BJ (cell line): ENCODE data around the gene UNC13D. TPM values are rescaled to one million over a fixed set of nuclear protein-coding genes. Genes with fewer than 3 reads are reported as not detected.
"Not testable (repeated sequence)": the region's sequence is repeated elsewhere in the genome, so short reads cannot be mapped to it uniquely, and the experiment has no call there.

Source experiments
- CTCF ChIA-PET: fragments of 350-600 bp; formaldehyde crosslinking; extraction: SDS; loops from one replicate; lab custom pipeline; 2021; ENCODE audit warnings: antibody characterized with exemption, inconsistent platforms; lab: Yijun Ruan, JAX
- POLR2A ChIA-PET: fragments of 300-600 bp; sonication (Branson Sonifier 250); formaldehyde crosslinking; extraction: SDS; loops from one replicate; lab custom pipeline; 2021; ENCODE audit warnings: antibody characterized with exemption; lab: Charles Lee
- DNase-seq: peaks from one replicate; pipeline ENCODE4 v3.0.0-alpha.2; 2011; ENCODE audit warnings: low read depth
- H3K27me3 ChIP-seq: 2 replicates; pipeline ENCODE4 v1.6.0; 2011; ENCODE audit warnings: low read length; ENCODE audit not compliant: control insufficient read depth, insufficient read depth
- H3K36me3 ChIP-seq: 2 replicates; pipeline ENCODE4 v1.5.1; 2011; ENCODE audit warnings: low read length; ENCODE audit not compliant: control insufficient read depth, insufficient read depth
- H3K4me3 ChIP-seq: 2 replicates; pipeline ENCODE4 v1.5.1; 2011; ENCODE audit warnings: low read depth, mild to moderate bottlenecking, control low read depth, low read length
- polyA plus RNA-seq: library from polyadenylated mRNA; depleted of rRNA; stranded (reverse); fragments of >200 nt; gene quantifications from 2 replicates; pipeline ENCODE4 v1.2.3, GENCODE V29; 2011
- TF ChIP-seq, protein P1 (sequence below): IDR thresholded peaks from 2 replicates; pipeline ENCODE4 v1.5.1; 2011; ENCODE audit warnings: low read depth, mild to moderate bottlenecking, control low read depth, inconsistent platforms, low read length, moderate library complexity; ENCODE audit not compliant: insufficient read depth

Gene UNC13D
- polyA plus RNA-seq, 1 experiment, result 0.40 TPM

DNA sequence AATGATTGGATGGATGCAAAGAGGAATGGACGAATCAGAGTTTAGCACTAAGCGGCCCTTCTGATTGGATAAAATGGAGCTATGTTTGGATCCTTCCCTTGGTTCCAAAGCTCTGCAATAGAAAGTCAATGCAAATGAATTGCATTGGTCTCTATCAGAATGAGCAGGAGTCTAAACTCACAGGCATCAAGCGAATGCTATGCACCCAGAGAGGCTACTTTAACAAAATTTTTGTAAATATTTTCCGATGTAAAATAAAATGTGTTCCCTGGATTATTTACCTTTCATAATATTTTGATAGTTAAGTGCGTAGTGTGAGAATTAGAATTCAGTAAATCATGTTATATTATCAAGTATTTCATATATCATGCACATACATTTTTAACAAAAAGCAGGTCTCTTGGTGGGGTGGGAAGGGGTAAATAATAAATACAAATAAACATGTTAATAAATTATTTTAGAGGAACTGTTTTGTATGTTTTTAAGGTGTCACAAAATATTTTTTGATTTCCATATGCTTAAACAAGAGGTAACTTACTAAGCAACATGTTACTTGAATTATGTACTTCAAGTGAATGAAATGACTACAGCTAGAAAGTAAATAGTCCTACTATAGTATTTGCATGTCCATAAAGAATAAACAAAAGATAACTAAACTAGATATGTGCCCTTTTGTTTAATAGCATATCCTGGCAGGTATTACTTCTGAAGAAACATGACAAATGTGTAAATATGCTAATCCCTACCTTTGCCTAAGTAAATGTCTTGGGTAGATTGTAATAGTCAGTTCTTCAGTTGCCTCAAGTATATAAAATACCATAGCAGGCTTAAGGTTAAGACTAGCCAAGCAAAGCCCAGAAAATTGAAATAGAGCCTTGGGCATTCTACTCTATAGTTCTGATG, 64.0 kb downstream of the UNC13D start:
- H3K4me3 ChIP-seq, result no peak overlapping the region
- no peak for DNase-seq
- H3K27me3 ChIP-seq, result no peaks in the 10 kb centered on the region
- POLR2A ChIA-PET, result interaction anchor here (0.5 to 0.9 kb wide), 20 partner anchors 9 to 386 kb away, joined by 3 to 15 read pairs (median 4); partner anchors contain the start of genes GALK1 and WBP2
- H3K36me3 ChIP-seq, result peaks cover 14% of the 10 kb centered on the region
- TF ChIP-seq, protein P1, sequence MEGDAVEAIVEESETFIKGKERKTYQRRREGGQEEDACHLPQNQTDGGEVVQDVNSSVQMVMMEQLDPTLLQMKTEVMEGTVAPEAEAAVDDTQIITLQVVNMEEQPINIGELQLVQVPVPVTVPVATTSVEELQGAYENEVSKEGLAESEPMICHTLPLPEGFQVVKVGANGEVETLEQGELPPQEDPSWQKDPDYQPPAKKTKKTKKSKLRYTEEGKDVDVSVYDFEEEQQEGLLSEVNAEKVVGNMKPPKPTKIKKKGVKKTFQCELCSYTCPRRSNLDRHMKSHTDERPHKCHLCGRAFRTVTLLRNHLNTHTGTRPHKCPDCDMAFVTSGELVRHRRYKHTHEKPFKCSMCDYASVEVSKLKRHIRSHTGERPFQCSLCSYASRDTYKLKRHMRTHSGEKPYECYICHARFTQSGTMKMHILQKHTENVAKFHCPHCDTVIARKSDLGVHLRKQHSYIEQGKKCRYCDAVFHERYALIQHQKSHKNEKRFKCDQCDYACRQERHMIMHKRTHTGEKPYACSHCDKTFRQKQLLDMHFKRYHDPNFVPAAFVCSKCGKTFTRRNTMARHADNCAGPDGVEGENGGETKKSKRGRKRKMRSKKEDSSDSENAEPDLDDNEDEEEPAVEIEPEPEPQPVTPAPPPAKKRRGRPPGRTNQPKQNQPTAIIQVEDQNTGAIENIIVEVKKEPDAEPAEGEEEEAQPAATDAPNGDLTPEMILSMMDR, result no peak
- CTCF ChIA-PET, result interaction anchor here (1.0 to 8.1 kb wide), 2 partner anchors 16 to 27 kb away, joined by 4 to 48 read pairs; partner anchors contain the start of gene GALK1

DNA sequence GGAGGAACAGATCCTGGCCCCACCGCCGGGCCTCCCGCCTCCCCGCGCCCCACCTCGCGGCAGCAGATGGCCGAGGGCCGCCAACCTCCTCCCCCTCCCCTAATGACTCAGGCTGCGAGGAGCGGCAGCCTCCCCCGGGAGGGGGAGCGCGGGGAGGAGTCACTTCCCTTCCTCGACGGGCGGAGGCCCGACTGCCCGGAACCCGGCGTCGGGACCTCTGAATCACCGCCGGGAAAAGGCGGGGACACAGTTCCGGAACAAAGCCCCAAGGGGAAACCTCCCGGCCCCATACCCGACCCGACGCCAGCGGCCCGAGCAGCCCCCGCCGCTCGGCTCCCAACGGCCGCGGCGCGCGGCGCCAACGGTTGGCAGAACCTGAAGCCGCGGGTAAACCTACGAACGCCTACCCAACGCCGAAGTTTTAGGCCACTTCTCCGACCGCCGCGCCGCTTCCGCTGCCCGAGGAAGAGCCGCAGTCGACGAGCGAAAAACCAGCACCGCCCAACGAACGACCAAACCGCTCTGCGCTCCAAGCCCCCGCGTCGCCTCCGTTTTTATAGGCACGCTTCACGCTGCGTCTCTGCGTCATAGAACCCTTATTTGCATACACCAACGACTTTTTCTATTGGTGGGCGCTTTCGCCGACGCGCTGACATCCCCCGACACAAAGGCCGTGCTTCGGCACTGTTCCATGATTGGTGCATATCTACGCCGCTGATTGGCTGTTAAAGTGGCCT, 64.8 kb downstream of the UNC13D start:
- DNase-seq, result peak; percentile 99
- CTCF ChIA-PET, result interaction anchor here (1.0 to 8.1 kb wide), 4 partner anchors 15 to 98 kb away, joined by 3 to 48 read pairs (median 4); partner anchors contain the start of gene GALK1
- H3K4me3 ChIP-seq, result peak overlapping the region; percentile 94
- H3K27me3 ChIP-seq, result no peaks in the 10 kb centered on the region
- TF ChIP-seq, protein P1, result no peak
- POLR2A ChIA-PET, result interaction anchor here (0.6 to 0.9 kb wide), 17 partner anchors 12 to 385 kb away, joined by 3 to 15 read pairs (median 4); partner anchors contain the start of genes GALK1 and WBP2
- peaks cover 14% of the 10 kb centered on the region for H3K36me3 ChIP-seq

DNA sequence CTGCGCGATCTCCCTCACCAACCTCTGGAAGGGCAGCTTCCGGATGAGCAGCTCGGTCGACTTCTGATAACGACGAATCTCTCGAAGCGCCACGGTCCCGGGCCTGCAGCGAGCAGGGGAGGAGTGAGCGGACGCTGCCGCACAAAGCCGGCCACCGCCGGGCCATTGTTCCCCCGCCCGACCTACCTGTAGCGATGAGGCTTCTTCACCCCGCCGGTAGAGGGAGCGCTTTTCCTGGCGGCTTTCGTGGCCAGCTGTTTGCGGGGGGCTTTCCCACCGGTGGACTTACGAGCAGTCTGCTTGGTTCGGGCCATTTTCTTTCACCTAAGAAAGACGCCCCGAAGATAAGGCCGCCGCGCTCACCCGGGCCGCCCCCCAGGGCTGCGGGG, 65.3 kb downstream of the UNC13D start:
- ChIA-PET CTCF (interaction anchor here (0.8 to 8.1 kb wide), 4 partner anchors 15 to 98 kb away, joined by 3 to 48 read pairs (median 3); partner anchors contain the start of gene GALK1), POLR2A (no interaction called here)
- DNase-seq, result no peak
- H3K4me3 ChIP-seq, result peak overlapping the region; percentile 94
- H3K27me3 ChIP-seq, result no peaks in the 10 kb centered on the region
- TF ChIP-seq, protein P1, result peak; percentile 63
- peaks cover 14% of the 10 kb centered on the region for H3K36me3 ChIP-seq

DNA sequence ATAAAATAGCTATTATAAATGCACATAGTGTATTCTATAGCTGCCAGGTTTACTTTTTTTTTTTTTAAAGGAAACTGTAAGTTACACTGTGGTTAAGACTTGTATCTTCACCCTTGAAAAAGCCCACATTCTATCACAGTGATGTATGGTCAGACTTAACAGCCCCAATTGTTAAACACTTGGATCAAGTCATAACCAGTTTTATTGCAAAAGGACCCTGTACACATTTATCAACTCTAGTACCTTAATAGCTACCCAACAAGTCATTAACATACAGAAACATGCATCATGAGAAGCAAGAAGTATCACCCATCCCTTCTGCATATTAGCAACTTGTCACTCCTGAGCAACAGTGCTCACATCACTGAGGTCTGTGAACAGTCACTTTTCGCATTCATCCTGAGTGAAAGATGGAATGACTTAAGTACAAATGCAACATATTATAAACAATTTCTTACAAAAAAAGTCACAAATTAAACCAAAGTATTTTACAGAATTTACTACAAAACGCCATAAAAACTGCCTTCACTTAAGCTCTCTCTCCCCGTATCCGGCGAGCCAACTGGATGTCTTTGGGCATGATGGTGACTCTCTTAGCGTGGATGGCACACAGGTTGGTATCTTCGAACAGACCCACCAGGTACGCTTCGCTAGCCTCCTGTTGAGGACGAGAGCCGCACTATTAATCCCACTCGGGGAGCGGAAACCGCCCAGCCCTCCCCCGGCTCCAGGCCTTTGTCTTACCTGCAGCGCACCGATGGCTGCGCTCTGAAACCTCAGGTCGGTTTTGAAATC, 65.9 kb downstream of the UNC13D start:
- peaks cover 14% of the 10 kb centered on the region for H3K36me3 ChIP-seq

More for the DNA sequence above, 65.9 kb downstream of the UNC13D start:
- not testable (repeated sequence) for H3K27me3 ChIP-seq, DNase-seq
- POLR2A ChIA-PET, result interaction anchor here (0.6 kb wide), 1 partner anchor 318 kb away, joined by 4 read pairs; no protein-coding TSS in a partner anchor
- peak overlapping the region; percentile 94 for H3K4me3 ChIP-seq
- CTCF ChIA-PET, result interaction anchor here (0.7 to 8.1 kb wide), 5 partner anchors 14 to 99 kb away, joined by 3 to 48 read pairs (median 3); partner anchors contain the start of gene GALK1
